ENCODE results near the gene ARSG.
"Not testable (repeated sequence)": the region's sequence is repeated elsewhere in the genome, so short reads cannot be mapped to it uniquely, and the experiment has no call there.

The ARSG gene

DNA sequence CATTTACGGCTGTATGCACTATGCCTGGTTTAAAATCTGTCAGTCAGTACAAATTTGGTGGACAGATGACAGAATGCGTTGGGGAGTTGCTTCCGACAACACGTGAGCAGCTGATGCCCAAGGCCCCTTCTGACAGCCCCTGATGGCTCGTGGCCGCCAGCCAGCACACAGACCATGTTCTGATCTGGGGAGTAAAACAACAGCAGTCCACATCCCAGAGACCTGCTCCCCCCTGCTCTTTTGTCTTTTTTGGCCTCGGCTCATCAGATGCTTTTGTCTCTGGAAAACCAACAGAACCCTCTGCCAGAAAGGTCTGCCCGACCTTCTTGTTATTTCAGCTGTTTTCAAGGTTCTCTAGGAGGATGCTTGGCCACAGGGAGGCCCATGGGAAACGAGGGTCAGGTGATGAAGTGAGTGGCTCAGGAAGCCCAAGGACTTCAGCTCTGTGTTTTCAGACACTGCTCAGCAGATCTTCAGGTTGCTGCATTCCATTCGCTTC, 10.8 kb downstream of the ARSG start:
- TF ChIP-seq, protein P1, sequence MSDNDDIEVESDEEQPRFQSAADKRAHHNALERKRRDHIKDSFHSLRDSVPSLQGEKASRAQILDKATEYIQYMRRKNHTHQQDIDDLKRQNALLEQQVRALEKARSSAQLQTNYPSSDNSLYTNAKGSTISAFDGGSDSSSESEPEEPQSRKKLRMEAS (IDR thresholded peaks at IDR 0.05; ENCODE audit: low read depth, low read length): no peak
- TF ChIP-seq CTCF (IDR thresholded peaks at IDR 0.05; ENCODE audit: low read depth, low read length): no peak
- TF ChIP-seq MYC (IDR thresholded peaks at IDR 0.05; ENCODE audit: low read depth, low read length): no peak
- TF ChIP-seq POLR2A (IDR thresholded peaks at IDR 0.05; ENCODE audit: extremely low read depth, insufficient read length): no peak
- no peak for DNase-seq (ENCODE audit: low read depth)

DNA sequence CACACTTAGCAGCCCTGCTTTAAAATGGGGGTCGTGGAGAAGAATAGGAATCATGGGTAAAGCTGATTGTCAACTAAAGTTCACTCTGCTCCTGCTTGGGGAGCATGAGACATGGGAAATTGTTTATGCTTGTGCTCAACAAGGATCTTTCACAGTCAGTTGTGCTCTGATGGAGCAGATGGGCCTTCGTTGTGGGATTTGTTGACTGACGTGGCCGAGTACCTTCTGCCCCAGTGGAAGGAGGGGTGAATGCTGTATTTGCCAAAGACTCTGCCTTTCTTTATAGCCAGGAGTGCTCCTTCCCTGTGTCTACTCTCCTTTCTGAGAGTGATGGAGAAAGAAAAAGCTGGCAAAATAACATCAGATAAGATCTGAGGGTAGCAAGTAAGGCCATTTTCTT, 11.4 kb downstream of the ARSG start:
- TF ChIP-seq CTCF (IDR thresholded peaks at IDR 0.05; ENCODE audit: low read depth, low read length) (no peak), POLR2A (IDR thresholded peaks at IDR 0.05; ENCODE audit: extremely low read depth, insufficient read length) (no peak), MYC (IDR thresholded peaks at IDR 0.05; ENCODE audit: low read depth, low read length) (no peak)
- TF ChIP-seq, protein P1 (IDR thresholded peaks at IDR 0.05; ENCODE audit: low read depth, low read length): no peak
- DNase-seq (ENCODE audit: low read depth): no peak
- H3K4me3 ChIP-seq (ENCODE audit: low read depth, low read length): no peak overlapping the region

More for the DNA sequence above, 10.8 kb downstream of the ARSG start:
- H3K4me3 ChIP-seq (ENCODE audit: low read depth, low read length): no peak overlapping the region

DNA sequence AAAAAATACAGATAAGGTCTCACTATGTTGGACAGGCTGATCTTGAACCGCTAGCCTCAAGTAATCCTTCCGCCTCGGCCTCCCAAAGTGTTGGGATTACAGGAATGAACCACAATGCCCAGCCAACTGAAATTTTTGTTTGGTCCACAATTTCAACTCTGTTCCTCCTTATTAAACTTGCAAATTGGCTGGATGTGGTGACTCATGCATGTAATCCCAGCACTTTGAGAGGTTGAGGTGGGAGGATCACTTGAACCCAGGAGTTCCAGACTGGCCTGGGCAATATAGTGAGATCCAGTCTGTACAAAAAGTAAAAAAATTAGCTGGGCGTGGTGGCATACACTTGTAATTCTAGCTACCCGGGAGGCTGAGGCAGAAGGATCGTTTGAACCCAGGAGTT, 13.4 kb downstream of the ARSG start:
- TF ChIP-seq CTCF (IDR thresholded peaks at IDR 0.05; ENCODE audit: low read depth, low read length) (no peak), MYC (IDR thresholded peaks at IDR 0.05; ENCODE audit: low read depth, low read length) (no peak), POLR2A (IDR thresholded peaks at IDR 0.05; ENCODE audit: extremely low read depth, insufficient read length) (no peak)
- TF ChIP-seq, protein P1 (IDR thresholded peaks at IDR 0.05; ENCODE audit: low read depth, low read length): no peak
- no peak overlapping the region for H3K4me3 ChIP-seq (ENCODE audit: low read depth, low read length)
- no peak for DNase-seq (ENCODE audit: low read depth)

GRCh38 chr17:68305142-68305541, 13.8 kb downstream of the ARSG start:
- no peak for TF ChIP-seq CTCF (IDR thresholded peaks at IDR 0.05; ENCODE audit: low read depth, low read length)
- no peak overlapping the region for H3K4me3 ChIP-seq (ENCODE audit: low read depth, low read length)
- DNase-seq (ENCODE audit: low read depth): peak; percentile 35

GRCh38 chr17:68306819-68307218, 15.5 kb downstream of the ARSG start:
- H3K4me3 ChIP-seq (ENCODE audit: low read depth, low read length): no peak overlapping the region
- TF ChIP-seq, protein P1 (IDR thresholded peaks at IDR 0.05; ENCODE audit: low read depth, low read length): no peak
- TF ChIP-seq POLR2A (IDR thresholded peaks at IDR 0.05; ENCODE audit: extremely low read depth, insufficient read length): no peak
- no peak for TF ChIP-seq CTCF (IDR thresholded peaks at IDR 0.05; ENCODE audit: low read depth, low read length)
- TF ChIP-seq MYC (IDR thresholded peaks at IDR 0.05; ENCODE audit: low read depth, low read length): no peak
- DNase-seq (ENCODE audit: low read depth): no peak

DNA sequence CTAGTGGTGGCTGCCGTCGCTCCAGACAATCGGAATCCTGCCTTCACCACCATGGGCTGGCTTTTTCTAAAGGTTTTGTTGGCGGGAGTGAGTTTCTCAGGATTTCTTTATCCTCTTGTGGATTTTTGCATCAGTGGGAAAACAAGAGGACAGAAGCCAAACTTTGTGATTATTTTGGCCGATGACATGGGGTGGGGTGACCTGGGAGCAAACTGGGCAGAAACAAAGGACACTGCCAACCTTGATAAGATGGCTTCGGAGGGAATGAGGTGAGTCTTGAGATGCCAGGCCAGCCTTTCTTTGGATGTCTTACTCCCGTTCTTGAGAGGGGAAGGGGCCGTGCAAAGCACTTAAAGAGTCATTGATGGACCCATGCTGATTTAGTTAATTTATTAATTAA, 16.1 kb downstream of the ARSG start:
- TF ChIP-seq POLR2A (IDR thresholded peaks at IDR 0.05; ENCODE audit: extremely low read depth, insufficient read length) (no peak), MYC (IDR thresholded peaks at IDR 0.05; ENCODE audit: low read depth, low read length) (no peak), CTCF (IDR thresholded peaks at IDR 0.05; ENCODE audit: low read depth, low read length) (no peak)
- TF ChIP-seq, protein P1 (IDR thresholded peaks at IDR 0.05; ENCODE audit: low read depth, low read length): no peak
- DNase-seq (ENCODE audit: low read depth): no peak
- no peak overlapping the region for H3K4me3 ChIP-seq (ENCODE audit: low read depth, low read length)

DNA sequence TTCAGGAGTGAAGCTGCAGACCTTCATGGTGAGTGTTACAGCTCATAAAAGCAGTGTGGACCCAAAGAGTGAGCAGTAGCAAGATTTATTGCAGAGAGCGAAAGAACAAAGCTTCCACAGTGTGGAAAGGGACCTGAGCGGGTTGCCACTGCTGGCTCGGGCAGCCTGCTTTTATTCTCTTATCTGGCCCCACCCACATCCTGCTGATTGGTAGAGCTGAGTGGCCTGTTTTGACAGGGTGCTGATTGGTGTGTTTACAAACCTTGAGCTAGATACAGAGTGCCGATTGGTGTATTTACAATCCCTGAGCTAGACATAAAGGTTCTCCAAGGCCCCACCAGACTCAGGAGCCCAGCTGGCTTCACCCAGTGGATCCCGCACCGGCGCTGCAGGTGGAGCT, 17.2 kb downstream of the ARSG start:
- DNase-seq (ENCODE audit: low read depth); H3K4me3 ChIP-seq (ENCODE audit: low read depth, low read length): not testable (repeated sequence)

DNA sequence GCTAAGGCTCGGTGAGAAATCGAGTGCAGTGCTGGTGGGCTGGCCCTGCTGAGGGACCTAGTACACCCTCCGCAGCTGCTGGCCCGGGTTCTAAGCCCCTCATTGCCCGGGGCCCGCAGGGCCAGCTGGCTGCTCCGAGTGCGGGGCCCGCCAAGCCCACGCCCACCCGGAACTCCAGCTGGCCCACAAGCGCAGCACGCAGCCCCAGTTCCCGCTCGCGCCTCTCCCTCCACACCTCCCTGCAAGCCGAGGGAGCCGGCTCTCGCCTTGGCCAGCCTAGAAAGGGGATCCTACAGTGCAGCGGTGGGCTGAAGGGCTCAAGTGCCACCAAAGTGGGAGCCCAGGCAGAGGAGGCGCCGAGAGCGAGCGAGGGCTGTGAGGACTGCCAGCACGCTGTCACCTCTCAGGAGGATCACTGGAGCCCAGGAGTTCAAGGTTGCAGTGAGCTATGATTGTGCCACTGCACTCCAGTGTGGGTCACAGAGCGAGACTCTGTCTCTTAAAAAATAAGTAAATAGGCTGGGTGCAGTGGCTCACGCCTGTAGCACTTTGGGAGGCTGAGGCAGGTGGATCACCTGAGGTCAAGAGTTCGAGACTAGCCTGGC, 17.9 kb downstream of the ARSG start:
- DNase-seq (ENCODE audit: low read depth); H3K4me3 ChIP-seq (ENCODE audit: low read depth, low read length): not testable (repeated sequence)
